H1 (cell line): ENCODE results near the gene SPOCK2. TPM values are rescaled to one million over a fixed set of nuclear protein-coding genes. Genes with fewer than 3 reads are reported as not detected.

Source experiments
- CTCF ChIA-PET: fragments of 300-600 bp; sonication (Branson Sonifier 250); formaldehyde crosslinking; loops from one replicate; lab custom pipeline; 2021; ENCODE audit not compliant: partially characterized antibody; lab: Charles Lee
- POLR2A ChIA-PET: fragments of 300-600 bp; sonication (Branson Sonifier 250); formaldehyde crosslinking; loops from one replicate; lab custom pipeline; 2021; ENCODE audit warnings: inconsistent platforms; ENCODE audit not compliant: partially characterized antibody; lab: Charles Lee
- DNase-seq, 2 experiments: peaks; one replicate each; pipeline versions ENCODE4 v3.0.0 to v3.0.0-alpha.2; 2010 to 2022; ENCODE audit warnings: low spot score in 2 of 2, low read depth in 1 of 2, mixed read lengths in 1 of 2
- FAIRE-seq: peaks from 2 replicates; lab custom pipeline; 2011; peaks lifted over from hg19 to GRCh38; lab: Jason Lieb, UNC
- H2AFZ ChIP-seq: 2 replicates; pipeline ENCODE4 v1.8.1; 2012; ENCODE audit warnings: low read length, inconsistent platforms
- H2AK5ac ChIP-seq: 2 replicates; pipeline ENCODE4 v1.6.1; 2013; ENCODE audit warnings: low read depth, low read length
- H2BK120ac ChIP-seq: replicated peaks from 2 replicates; pipeline ENCODE3; 2013; ENCODE audit warnings: low read depth, low read length, inconsistent platforms
- H2BK12ac ChIP-seq: 2 replicates; pipeline ENCODE4 v1.6.1; 2013; ENCODE audit warnings: low read depth, low read length
- H2BK15ac ChIP-seq: 2 replicates; pipeline ENCODE4 v1.6.1; 2013; ENCODE audit warnings: low read length
- H2BK20ac ChIP-seq: 2 replicates; pipeline ENCODE4 v1.6.1; 2013; ENCODE audit warnings: low read length
- H2BK5ac ChIP-seq: 2 replicates; pipeline ENCODE4 v1.6.1; 2013; ENCODE audit warnings: low read depth, low read length
- H3K14ac ChIP-seq: 2 replicates; pipeline ENCODE4 v1.6.1; 2013; ENCODE audit warnings: inconsistent platforms; ENCODE audit not compliant: insufficient read length
- H3K18ac ChIP-seq: 2 replicates; pipeline ENCODE4 v1.6.1; 2013; ENCODE audit warnings: low read length; ENCODE audit errors: extremely low read depth
- H3K23ac ChIP-seq: 2 replicates; pipeline ENCODE4 v1.6.1; 2013; ENCODE audit warnings: inconsistent platforms; ENCODE audit not compliant: insufficient read length
- H3K23me2 ChIP-seq: 2 replicates; pipeline ENCODE4 v1.6.1; 2013; ENCODE audit warnings: low read depth, low read length
- H3K27ac ChIP-seq: 2 replicates; pipeline ENCODE4 v1.6.1; 2011; ENCODE audit warnings: low read depth, low read length, inconsistent platforms
- H3K27me3 ChIP-seq, 4 experiments: replicated peaks in 1 of 4; 1 replicate in 1 of 4; 2 replicates in 3 of 4; pipeline versions ENCODE4 v1.6.1 to v1.8.1; 2011 to 2013; ENCODE audit warnings: low read length in 3 of 4, mild to moderate bottlenecking in 3 of 4, inconsistent platforms in 2 of 4, mixed read lengths in 2 of 4, moderate library complexity in 1 of 4; ENCODE audit not compliant: control insufficient read depth in 3 of 4, insufficient read depth in 3 of 4; ENCODE audit errors: extremely low read depth in 1 of 4
- H3K36me3 ChIP-seq, 4 experiments: 2 replicates each; pipeline versions ENCODE4 v1.6.1 to v1.8.1; 2011 to 2013; ENCODE audit warnings: mild to moderate bottlenecking in 4 of 4, low read length in 3 of 4, moderate library complexity in 2 of 4, control low read depth in 1 of 4, inconsistent platforms in 1 of 4; ENCODE audit not compliant: insufficient read depth in 4 of 4, control insufficient read depth in 2 of 4
- H3K4ac ChIP-seq: replicated peaks from 2 replicates; pipeline ENCODE3; 2013; ENCODE audit warnings: low read length, low read depth, mixed read lengths, inconsistent platforms; ENCODE audit not compliant: insufficient read length
- H3K4me1 ChIP-seq, 4 experiments: replicated peaks in 1 of 4; 1 replicate in 1 of 4; 2 replicates in 3 of 4; pipeline versions ENCODE4 v1.6.1 to v1.8.1; 2011 to 2013; ENCODE audit warnings: low read length in 3 of 4, inconsistent platforms in 2 of 4, mixed read lengths in 1 of 4; ENCODE audit not compliant: insufficient read depth in 4 of 4, control insufficient read depth in 3 of 4
- H3K4me2 ChIP-seq, 2 experiments: 2 replicates each; pipeline versions ENCODE4 v1.6.1 to v1.8.1; 2011 to 2013; ENCODE audit warnings: low read depth in 2 of 2, low read length in 2 of 2, control low read depth in 1 of 2, inconsistent platforms in 1 of 2, mild to moderate bottlenecking in 1 of 2; ENCODE audit not compliant: insufficient read depth in 1 of 2
- H3K4me3 ChIP-seq, 4 experiments: fragments of 200-600, 300-600 bp in 1 of 4; sonication (generic), shearing (Covaris generic), sonication (Bioruptor Twin) in 1 of 4; 2 replicates each; pipeline versions ENCODE4 v1.5.1 to v1.8.1; 2011 to 2016; ENCODE audit warnings: low read length in 4 of 4, low read depth in 3 of 4, control low read depth in 2 of 4, inconsistent platforms in 2 of 4, mild to moderate bottlenecking in 2 of 4, mixed read lengths in 1 of 4, moderate library complexity in 1 of 4; ENCODE audit not compliant: insufficient read depth in 2 of 4; ENCODE audit errors: extremely low read depth in 1 of 4
- H3K56ac ChIP-seq: replicated peaks from 2 replicates; pipeline ENCODE3; 2013; ENCODE audit warnings: low read depth, mild to moderate bottlenecking, mixed read lengths, low read length, inconsistent platforms; ENCODE audit not compliant: insufficient read length
- H3K79me1 ChIP-seq: 2 replicates; pipeline ENCODE4 v1.6.1; 2013; ENCODE audit warnings: low read depth, low read length, control low read depth
- H3K79me2 ChIP-seq, 2 experiments: 2 replicates each; pipeline versions ENCODE4 v1.6.1 to v1.8.1; 2012 to 2013; ENCODE audit warnings: low read length in 2 of 2, mild to moderate bottlenecking in 2 of 2, inconsistent platforms in 1 of 2; ENCODE audit not compliant: insufficient read depth in 2 of 2, control insufficient read depth in 1 of 2
- H3K9ac ChIP-seq, 4 experiments: replicated peaks in 1 of 4; 1 replicate in 1 of 4; 2 replicates in 3 of 4; pipeline versions ENCODE4 v1.6.1 to v1.8.1; 2011 to 2013; ENCODE audit warnings: low read depth in 3 of 4, low read length in 3 of 4, control low read depth in 2 of 4, mild to moderate bottlenecking in 2 of 4, moderate library complexity in 2 of 4, inconsistent platforms in 1 of 4; ENCODE audit errors: extremely low read depth in 1 of 4
- H3K9me3 ChIP-seq, 2 experiments: 2 replicates each; pipeline versions ENCODE4 v1.6.1 to v1.8.1; 2012 to 2013; ENCODE audit warnings: mild to moderate bottlenecking in 2 of 2, moderate library complexity in 2 of 2, control low read depth in 1 of 2, inconsistent platforms in 1 of 2, low read depth in 1 of 2, low read length in 1 of 2, mixed read lengths in 1 of 2; ENCODE audit not compliant: insufficient read depth in 2 of 2
- H4K20me1 ChIP-seq, 2 experiments: replicated peaks in 1 of 2; 2 replicates each; pipeline versions ENCODE3 to v1.8.1; 2011 to 2013; ENCODE audit warnings: inconsistent platforms in 2 of 2, low read length in 2 of 2, mild to moderate bottlenecking in 1 of 2; ENCODE audit not compliant: insufficient read depth in 2 of 2, control insufficient read depth in 1 of 2
- H4K5ac ChIP-seq: 2 replicates; pipeline ENCODE4 v1.6.1; 2013; ENCODE audit warnings: low read length, low read depth, mixed read lengths, inconsistent platforms; ENCODE audit not compliant: insufficient read length
- H4K8ac ChIP-seq: 2 replicates; pipeline ENCODE4 v1.8.0; 2013; ENCODE audit warnings: mild to moderate bottlenecking, moderate library complexity, low read length, inconsistent platforms; ENCODE audit not compliant: insufficient read depth; ENCODE audit errors: extremely low read depth
- H4K91ac ChIP-seq: replicated peaks from 2 replicates; pipeline ENCODE3; 2013; ENCODE audit warnings: low read length, mixed read lengths, inconsistent platforms; ENCODE audit not compliant: insufficient read length
- CBX5 ChIP-seq: fragments of 300-800, 300-1000 bp; sonication (generic); IDR thresholded peaks from 2 replicates; pipeline ENCODE4 v1.7.1; 2016; ENCODE audit warnings: antibody characterized with exemption, low read length, low read depth
- CHD1 ChIP-seq: IDR thresholded peaks from 2 replicates; pipeline ENCODE4 v1.6.1; 2012; ENCODE audit warnings: low read depth, low read length, improper control_type of control experiment
- CTBP2 ChIP-seq: IDR thresholded peaks from 2 replicates; pipeline ENCODE4 v1.7.0; 2011; ENCODE audit warnings: borderline replicate concordance, mild to moderate bottlenecking, moderate library complexity, mixed read lengths, low read length; ENCODE audit not compliant: insufficient read depth, insufficient read length
- FOSL1 ChIP-seq: IDR thresholded peaks from 2 replicates; pipeline ENCODE4 v1.6.1; 2011; ENCODE audit warnings: mild to moderate bottlenecking, low read depth, low read length, moderate library complexity; ENCODE audit not compliant: insufficient read depth
- HDAC6 ChIP-seq: IDR thresholded peaks from one replicate; pipeline ENCODE4 v1.7.1; 2012; ENCODE audit warnings: low read depth, mild to moderate bottlenecking, inconsistent platforms, low read length, moderate library complexity
- PHF8 ChIP-seq: fragments of 200-600 bp; sonication (generic); conservative IDR thresholded peaks from 2 replicates; pipeline ENCODE4 v1.7.1; 2012; ENCODE audit warnings: low read depth, mild to moderate bottlenecking, inconsistent platforms, low read length, moderate library complexity
- SP4 ChIP-seq: IDR thresholded peaks from 2 replicates; pipeline ENCODE4 v1.6.1; 2012; ENCODE audit warnings: low read length, inconsistent platforms
- WGBS, 2 experiments: shearing (Covaris generic) in 1 of 2; methylation state at CpG; one replicate each; pipeline versions ENCODE4 v1.1.6 to v1.1.7; 2013 to 2015; ENCODE audit warnings: low lambda C conversion rate in 2 of 2, mixed read lengths in 2 of 2, inconsistent platforms in 1 of 2, low coverage in 1 of 2, missing lambda C conversion rate in 1 of 2; ENCODE audit not compliant: insufficient replicate concordance in 2 of 2, insufficient coverage in 1 of 2, insufficient read length in 1 of 2; ENCODE audit errors: extremely low coverage in 1 of 2, missing lambda C conversion rate in 1 of 2; 5-methylcytosine and 5-hydroxymethylcytosine counted together
- polyA plus RNA-seq, 7 experiments: library from polyadenylated mRNA; depleted of rRNA in 3 of 7; stranded (reverse) in 5 of 7; unstranded in 2 of 7; fragments of >200 nt in 5 of 7; fragments of 200-250 nt in 2 of 7; gene quantifications; 1 replicate in 5 of 7; 2 replicates in 1 of 7; 4 replicates in 1 of 7; pipeline versions ENCODE4 v1.2.1 to v1.2.3, GENCODE V29; 2011 to 2013; ENCODE audit warnings: missing spikeins in 2 of 7, mixed read lengths in 2 of 7
- total RNA-seq: library from RNA; stranded (reverse); fragmentation: NEBNext Ultra II Directional; extraction: Animal tissue kit (Norgen Biotek cat#: 25700); gene quantifications from 2 replicates; pipeline ENCODE4 v1.2.1, GENCODE V29; 2021
- TF ChIP-seq, protein P1 (sequence below): IDR thresholded peaks from 2 replicates; pipeline ENCODE4 v1.6.1; 2011; ENCODE audit warnings: low read depth, mild to moderate bottlenecking, low read length; ENCODE audit not compliant: insufficient read depth

SPOCK2 gene
- total and polyA plus RNA-seq, 2 of the 8 experiments (the other 6 are each of a cell fraction or from before 2014, with no cell fraction given), result 1.5 to 1.9 TPM

DNA sequence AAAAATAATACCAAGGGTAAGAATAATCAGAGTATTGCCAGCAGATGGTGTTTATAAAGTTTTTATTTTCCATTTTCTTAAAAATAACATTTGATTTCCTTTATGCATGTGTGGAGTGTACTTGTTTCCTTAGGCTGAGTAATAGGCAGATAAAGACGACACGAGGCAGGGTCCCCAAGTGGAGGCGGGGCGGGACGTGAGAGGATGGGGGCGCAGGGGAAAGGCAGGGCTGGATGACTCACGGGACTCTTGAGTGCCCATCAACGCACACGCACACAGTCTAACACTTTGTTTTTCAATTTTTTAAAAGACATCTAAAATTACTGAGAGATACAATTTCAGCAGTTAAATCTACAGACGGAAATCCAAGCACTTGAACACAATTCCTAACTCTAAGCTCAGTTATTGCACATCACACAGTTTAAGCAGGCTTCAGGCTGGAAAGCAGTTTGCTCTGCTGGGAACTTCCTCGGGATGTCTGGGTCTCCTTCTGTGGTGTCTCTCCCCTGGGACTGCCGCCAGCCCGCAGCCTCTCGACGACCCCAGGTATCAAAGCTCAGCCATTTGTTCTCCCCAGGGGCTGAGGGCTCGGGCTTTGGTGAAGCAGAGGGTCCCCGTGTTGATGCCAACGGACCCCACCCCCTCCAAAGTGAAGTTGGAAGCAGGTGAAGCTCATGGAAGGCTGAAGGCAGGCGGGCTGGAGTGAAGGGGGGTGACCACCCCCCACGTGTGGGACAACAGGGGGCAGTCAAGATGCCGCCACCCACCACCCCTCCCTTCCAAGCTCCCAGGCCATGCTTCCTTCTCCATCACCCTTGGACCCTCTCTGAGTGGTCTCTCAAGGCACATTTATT lies 29.1 kb downstream of the SPOCK2 start:
- Histone ChIP-seq H3K4me1 (peaks cover 0 to 9% (median 7%) of the 10 kb centered on the region in 4 experiments; a peak in 4 of 7 replicates), H2BK20ac (no peak overlapping the region), H4K20me1 (peaks cover 0 to 3% of the 10 kb centered on the region in 2 experiments), H3K9ac (no peak overlapping the region), H3K27ac (no peak overlapping the region), H2BK5ac (no peak overlapping the region), H4K91ac (no peak overlapping the region), H3K56ac (no peak overlapping the region), H3K4me2 (no peak overlapping the region), H3K23ac (no peak overlapping the region), H3K23me2 (no peaks in the 10 kb centered on the region), H2AFZ (no peak overlapping the region), H3K79me2 (no peaks in the 10 kb centered on the region), H3K9me3 (no peaks in the 10 kb centered on the region), H3K79me1 (no peaks in the 10 kb centered on the region), H3K14ac (no peak overlapping the region), H4K5ac (no peak overlapping the region), H3K27me3 (no peaks in the 10 kb centered on the region), H3K4ac (no peak overlapping the region), H3K18ac (no peak overlapping the region), H3K36me3 (no peaks in the 10 kb centered on the region), H3K4me3 (no peak overlapping the region), H2BK12ac (no peak overlapping the region), H2AK5ac (no peak overlapping the region), H2BK120ac (no peak overlapping the region), H4K8ac (no peak overlapping the region; the same call in 1 of the 2 replicates), H2BK15ac (no peak overlapping the region; the same call in 1 of the 2 replicates)
- POLR2A ChIA-PET, result interaction anchor here (0.6 to 1.4 kb wide), 5 partner anchors 9 to 261 kb away, joined by 3 to 5 read pairs (median 4); no protein-coding TSS in a partner anchor
- CTCF ChIA-PET, result interaction anchor here (0.9 to 8.2 kb wide), 8 partner anchors 9 to 260 kb away, joined by 3 to 77 read pairs (median 5); no protein-coding TSS in a partner anchor
- FAIRE-seq (no peak), DNase-seq (no peak)
- WGBS, 2 experiments, result 87% methylated on average over 19 of the region's 21 CpGs; no CpG with 5 or more reads in 1 of the 2 experiments
- TF ChIP-seq CHD1 (no peak), CTBP2 (no peak), SP4 (no peak), HDAC6 (no peak), FOSL1 (no peak), CBX5 (no peak), PHF8 (no peak)
- TF ChIP-seq, protein P1, sequence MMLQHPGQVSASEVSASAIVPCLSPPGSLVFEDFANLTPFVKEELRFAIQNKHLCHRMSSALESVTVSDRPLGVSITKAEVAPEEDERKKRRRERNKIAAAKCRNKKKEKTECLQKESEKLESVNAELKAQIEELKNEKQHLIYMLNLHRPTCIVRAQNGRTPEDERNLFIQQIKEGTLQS, result no peak
